Stimulated activated CD4-positive, alpha-beta T cell treated with anti-CD3 and anti-CD28 coated beads, TNF-alpha, amount 100 ng/mL, for 24 hours (primary cell): ENCODE results near the gene CSNK1G2.

Experiments
- DNase-seq, 3 experiments: peaks; one replicate each; pipeline ENCODE4 v3.0.0-alpha.2; 2020; ENCODE audit warnings: low read depth in 3 of 3

The CSNK1G2 gene

DNA sequence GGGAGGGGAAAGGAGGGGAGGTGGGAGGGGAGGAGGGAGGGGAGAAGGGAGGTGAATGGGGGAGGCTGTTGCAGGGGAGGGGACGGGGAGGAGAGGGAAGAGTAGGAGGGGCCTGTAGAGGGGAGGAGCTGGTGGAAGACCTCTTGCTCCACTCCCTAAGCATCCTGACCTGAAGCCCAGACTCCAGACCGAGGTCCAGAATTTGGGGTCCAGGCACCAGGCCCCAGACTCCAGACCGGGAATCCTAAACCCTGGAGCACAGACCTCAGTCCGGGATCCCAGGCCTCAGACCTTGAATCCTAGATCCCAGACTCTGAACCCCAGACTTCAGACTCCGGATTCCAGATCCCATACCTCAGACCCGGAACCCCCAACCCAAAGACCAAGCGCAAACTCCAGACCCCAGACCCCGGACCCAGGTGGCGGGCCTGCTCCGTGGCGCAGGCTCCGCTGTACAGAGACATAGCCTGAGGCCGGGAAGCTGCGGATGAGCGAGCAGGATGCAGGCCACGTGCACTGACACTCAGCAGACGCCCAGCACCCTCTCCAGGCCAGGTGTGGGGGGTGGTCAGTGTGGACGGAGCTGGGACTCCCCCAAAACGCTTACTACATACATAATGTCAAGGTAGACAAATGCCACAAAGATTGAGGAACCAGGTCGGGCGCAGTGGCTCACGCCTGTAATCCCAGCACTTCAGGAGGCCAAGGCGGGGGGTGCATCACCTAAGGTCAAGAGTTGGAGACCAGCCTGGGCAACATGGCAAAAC is 75.3 kb downstream of the CSNK1G2 start:
- DNase-seq = peak in 1 of 3 experiments; percentile 47

DNA sequence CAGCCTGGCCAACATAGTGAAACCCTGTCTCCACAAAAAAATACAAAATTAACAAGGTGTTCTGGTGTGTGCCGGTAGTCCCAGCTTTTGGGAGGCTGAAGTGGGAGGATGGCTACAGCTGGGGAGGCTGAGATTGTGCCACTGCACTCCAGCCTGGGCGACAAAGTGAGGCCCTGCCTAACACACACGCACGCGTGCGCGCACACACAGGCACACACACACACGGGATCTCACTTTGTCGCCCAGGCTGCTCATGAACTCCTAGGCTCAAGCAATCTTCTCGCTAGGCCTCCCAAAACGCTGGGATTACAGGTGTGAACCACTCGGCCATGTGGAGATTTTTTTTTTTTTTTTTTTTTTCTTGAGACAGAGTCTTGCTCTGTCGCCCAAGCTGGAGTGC is 77.8 kb downstream of the CSNK1G2 start:
- no peak for DNase-seq

DNA sequence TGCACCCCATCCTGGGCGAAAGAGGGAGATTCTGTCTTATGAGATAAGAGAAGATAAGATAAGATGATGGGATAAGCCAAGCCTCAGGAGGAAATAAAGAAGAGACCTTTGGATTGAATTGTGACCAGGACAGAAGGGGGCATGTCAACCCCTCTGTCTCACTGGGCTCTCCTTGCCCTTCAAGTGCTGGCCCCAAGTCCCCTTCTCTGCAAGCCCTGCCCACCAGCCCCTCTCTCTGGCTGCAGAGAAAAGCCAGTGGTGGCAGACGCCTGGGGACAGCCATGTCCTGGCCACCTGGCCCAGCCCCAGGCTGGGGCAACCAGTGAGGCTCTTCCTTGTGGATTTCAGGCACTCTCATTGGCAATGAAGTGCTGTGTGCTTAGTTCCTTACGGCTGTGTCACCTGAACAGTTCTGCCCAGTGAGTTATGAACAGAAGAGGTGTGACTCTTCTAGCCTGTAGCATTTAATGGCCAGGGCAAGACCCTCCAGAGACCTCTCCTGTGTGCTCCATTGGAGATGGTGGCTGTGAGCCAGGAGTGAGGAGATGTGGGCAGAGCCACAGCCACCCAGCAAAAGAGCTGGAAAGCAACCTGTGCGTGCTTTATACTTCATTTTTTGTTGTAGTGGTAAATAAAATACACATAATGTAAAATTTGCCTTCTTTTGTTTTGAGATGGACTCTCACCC is 80.6 kb downstream of the CSNK1G2 start:
- DNase-seq = no peak

- no peak for DNase-seq
Observed at GRCh38 chr19:2022289-2022688, 81.3 kb downstream of the CSNK1G2 start.

DNA sequence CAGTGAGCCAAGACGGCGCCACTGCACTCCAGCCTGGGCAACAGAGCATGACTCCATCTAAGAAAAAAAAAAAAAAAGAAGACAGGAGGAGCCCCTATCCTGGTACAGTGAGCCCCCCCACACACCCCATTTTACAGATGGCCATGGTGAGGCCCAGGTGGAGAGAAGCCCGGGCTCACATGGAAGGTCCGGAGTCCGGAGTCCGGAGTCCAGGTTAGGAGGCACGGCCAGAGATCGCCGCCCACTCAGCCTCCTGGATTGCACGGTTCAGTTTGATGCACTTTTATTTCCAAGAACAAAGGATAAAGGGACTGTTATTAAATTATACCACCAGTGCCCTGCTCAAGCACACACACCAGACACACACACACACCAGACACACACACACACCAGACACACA is 85.8 kb downstream of the CSNK1G2 start:
- DNase-seq = no peak

DNA sequence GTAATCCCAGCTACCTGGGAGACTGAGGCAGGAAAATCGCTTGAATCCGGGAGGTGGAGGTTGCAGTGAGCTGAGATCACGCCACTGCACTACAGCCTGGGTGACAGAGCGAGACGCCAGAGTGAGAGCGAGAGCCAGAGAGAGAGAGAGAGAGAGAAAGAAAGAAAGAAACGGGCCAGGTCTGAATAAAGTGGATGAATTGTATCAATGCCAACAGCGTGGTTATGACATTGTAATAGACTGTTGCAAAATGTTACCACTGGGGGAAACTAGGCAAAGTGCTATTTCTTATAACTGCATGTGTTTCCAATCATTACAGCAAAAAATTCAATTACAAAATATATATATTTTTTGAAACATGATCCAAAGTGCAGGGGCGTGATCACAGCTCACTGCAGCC is 86.4 kb downstream of the CSNK1G2 start:
- DNase-seq = no peak
